Measurements from ENCODE around the gene KHSRP.

The KHSRP gene

DNA sequence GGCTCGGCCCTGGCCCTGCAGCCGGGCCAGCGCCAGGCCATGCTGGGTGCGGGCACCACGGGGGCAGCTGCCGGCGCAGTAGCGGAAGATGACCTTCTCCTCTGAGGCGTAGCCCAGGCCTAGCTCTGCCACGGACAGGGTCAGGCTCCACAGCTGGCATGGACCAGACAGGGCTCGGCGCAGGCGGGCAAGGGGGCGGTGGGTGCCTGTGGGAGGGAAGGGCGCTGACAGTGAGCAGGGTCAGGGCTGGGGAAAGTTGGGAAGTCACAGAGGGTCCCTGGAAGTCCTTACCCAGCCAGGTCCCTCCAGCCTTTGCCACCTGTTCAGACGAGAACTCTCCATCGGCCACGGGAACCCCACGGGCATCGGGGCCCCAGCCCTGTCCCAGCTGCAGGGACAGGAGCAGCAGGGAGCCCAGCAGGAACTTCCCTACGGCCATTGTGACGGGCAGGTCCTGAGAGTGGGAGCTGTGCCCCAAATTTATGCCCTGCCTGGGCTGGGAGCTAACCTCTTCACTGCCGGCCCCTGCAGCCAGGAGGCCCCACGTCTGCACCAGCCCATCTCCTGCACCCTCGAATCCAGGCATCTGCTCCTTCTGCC lies 49.1 kb downstream of the KHSRP start, which contains the start of gene PSPN:
PSPN (minus strand) TSS at position 523 of the 600 bp plus-strand sequence; CDS start at position 439, 84 bp downstream.
- no peak within 1 kb of the TSS for H3K4me3 ChIP-seq (ENCODE audit: low read depth, low read length)
- TF ChIP-seq POLR2A (IDR thresholded peaks at IDR 0.05; ENCODE audit: extremely low read depth, insufficient read length) (no peak), MAX (IDR thresholded peaks at IDR 0.05; ENCODE audit: low read depth, low read length) (no peak), MYC (IDR thresholded peaks at IDR 0.05; ENCODE audit: low read depth, low read length) (no peak)
- TF ChIP-seq, protein P1, sequence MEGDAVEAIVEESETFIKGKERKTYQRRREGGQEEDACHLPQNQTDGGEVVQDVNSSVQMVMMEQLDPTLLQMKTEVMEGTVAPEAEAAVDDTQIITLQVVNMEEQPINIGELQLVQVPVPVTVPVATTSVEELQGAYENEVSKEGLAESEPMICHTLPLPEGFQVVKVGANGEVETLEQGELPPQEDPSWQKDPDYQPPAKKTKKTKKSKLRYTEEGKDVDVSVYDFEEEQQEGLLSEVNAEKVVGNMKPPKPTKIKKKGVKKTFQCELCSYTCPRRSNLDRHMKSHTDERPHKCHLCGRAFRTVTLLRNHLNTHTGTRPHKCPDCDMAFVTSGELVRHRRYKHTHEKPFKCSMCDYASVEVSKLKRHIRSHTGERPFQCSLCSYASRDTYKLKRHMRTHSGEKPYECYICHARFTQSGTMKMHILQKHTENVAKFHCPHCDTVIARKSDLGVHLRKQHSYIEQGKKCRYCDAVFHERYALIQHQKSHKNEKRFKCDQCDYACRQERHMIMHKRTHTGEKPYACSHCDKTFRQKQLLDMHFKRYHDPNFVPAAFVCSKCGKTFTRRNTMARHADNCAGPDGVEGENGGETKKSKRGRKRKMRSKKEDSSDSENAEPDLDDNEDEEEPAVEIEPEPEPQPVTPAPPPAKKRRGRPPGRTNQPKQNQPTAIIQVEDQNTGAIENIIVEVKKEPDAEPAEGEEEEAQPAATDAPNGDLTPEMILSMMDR (IDR thresholded peaks at IDR 0.05; ENCODE audit: low read depth, low read length): no peak
- no peak for DNase-seq (ENCODE audit: low read depth)

- no peak overlapping the region for H3K4me3 ChIP-seq (ENCODE audit: low read depth, low read length)
- no peak for TF ChIP-seq MAX (IDR thresholded peaks at IDR 0.05; ENCODE audit: low read depth, low read length)
- no peak for DNase-seq (ENCODE audit: low read depth)
These were observed 49.8 kb downstream of the KHSRP start for GRCh38 chr19:6374711-6375410.

DNA sequence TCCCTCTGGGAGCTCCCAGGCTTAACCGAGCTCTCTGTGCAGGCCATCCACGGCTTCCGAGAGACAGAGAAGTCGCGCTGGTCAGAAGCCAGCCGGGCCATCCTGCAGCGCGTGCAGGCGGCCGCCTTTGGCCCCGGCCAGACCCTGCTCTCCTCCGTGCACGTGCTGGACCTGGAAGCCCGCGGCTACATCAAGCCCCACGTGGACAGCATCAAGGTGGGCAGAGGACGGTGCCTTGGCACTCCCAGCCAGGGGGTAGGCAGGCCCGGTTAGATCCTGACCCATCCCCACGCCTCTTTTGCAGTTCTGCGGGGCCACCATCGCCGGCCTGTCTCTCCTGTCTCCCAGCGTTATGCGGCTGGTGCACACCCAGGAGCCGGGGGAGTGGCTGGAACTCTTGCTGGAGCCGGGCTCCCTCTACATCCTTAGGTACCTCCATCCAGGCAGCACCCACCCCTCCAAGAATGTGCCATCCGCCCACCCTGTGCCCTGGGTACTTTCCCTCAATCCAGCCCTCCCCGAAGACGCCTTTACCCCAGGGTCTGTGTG lies 50.4 kb downstream of the KHSRP start:
- no peak for DNase-seq (ENCODE audit: low read depth)
- no peak overlapping the region for H3K4me3 ChIP-seq (ENCODE audit: low read depth, low read length)
- TF ChIP-seq, protein P1 (IDR thresholded peaks at IDR 0.05; ENCODE audit: low read depth, low read length): no peak
- TF ChIP-seq MAX (IDR thresholded peaks at IDR 0.05; ENCODE audit: low read depth, low read length) (no peak), POLR2A (IDR thresholded peaks at IDR 0.05; ENCODE audit: extremely low read depth, insufficient read length) (no peak), MYC (IDR thresholded peaks at IDR 0.05; ENCODE audit: low read depth, low read length) (no peak)

- no peak for DNase-seq (ENCODE audit: low read depth)
- TF ChIP-seq MAX (IDR thresholded peaks at IDR 0.05; ENCODE audit: low read depth, low read length) (no peak), MYC (IDR thresholded peaks at IDR 0.05; ENCODE audit: low read depth, low read length) (no peak), POLR2A (IDR thresholded peaks at IDR 0.05; ENCODE audit: extremely low read depth, insufficient read length) (no peak)
- TF ChIP-seq, protein P1 (IDR thresholded peaks at IDR 0.05; ENCODE audit: low read depth, low read length): no peak
These were observed 50.9 kb downstream of the KHSRP start for GRCh38 chr19:6373813-6374108.

DNA sequence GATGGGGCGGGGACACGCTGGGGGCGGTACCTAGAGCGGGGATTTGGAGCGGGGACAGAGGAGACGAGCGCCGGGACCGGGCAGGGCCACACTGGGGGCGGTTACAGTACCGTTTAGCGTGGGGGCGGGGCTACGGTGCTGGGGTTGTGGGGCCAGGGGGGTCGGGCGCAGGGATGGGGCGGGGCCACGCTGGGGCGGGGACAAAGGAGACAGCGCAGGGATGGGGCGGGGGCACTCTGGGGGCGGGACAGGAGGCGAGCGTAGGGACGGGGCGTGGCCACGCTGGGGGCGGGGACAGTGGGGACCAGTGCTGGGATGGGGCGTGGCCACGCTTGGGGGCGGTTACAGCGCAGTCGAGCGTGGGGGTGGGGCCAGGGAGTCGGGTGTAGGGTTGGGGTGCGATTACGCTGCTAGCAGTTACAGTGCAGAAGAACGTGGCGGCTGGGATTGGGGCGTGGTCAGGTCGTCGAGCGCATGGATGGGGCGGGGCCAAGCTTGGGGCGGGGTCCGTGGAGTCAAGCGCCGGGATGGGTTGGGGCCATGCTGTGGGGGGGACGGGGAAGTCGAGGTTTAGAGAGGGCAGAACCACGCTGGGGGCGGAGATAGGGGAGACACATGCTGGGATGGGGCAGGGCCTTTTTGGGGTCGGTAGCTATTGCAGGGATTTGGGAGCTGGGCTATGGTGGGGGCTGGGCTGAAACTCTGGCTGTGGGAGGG lies 51.4 kb downstream of the KHSRP start:
- DNase-seq (ENCODE audit: low read depth): peak; percentile 94
- peak overlapping the region; percentile 57 for H3K4me3 ChIP-seq (ENCODE audit: low read depth, low read length)
- TF ChIP-seq, protein P1 (IDR thresholded peaks at IDR 0.05; ENCODE audit: low read depth, low read length): no peak
- peak; percentile 22 for TF ChIP-seq POLR2A (IDR thresholded peaks at IDR 0.05; ENCODE audit: extremely low read depth, insufficient read length)
- peak; percentile 60; the same call in 1 of the 2 replicates for TF ChIP-seq MYC (IDR thresholded peaks at IDR 0.05; ENCODE audit: low read depth, low read length)
- TF ChIP-seq MAX (IDR thresholded peaks at IDR 0.05; ENCODE audit: low read depth, low read length): peak; percentile 55

More at GRCh38 chr19:6373813-6374108, 50.9 kb downstream of the KHSRP start:
- H3K4me3 ChIP-seq (ENCODE audit: low read depth, low read length): peak overlapping the region; percentile 44
